Liver (tissue), 9 donors: ENCODE data around the gene SGMS1. TPM values are rescaled to one million over a fixed set of nuclear protein-coding genes. Genes with fewer than 3 reads are reported as not detected.

Experiments used
- DNase-seq: peaks from one replicate; pipeline ENCODE4 v3.0.0-alpha.2; 2017; ENCODE audit warnings: low spot score
- H3K27ac ChIP-seq, 2 donors: one replicate each; pipeline ENCODE4 v1.7.0; 2013; ENCODE audit warnings: inconsistent platforms in 2 of 2, low read length in 2 of 2, control low read depth in 1 of 2, low read depth in 1 of 2, mild to moderate bottlenecking in 1 of 2
- H3K27me3 ChIP-seq, 4 donors: one replicate each; pipeline versions ENCODE4 v1.6.1 to v1.7.0; 2013; ENCODE audit warnings: low read length in 3 of 4, inconsistent platforms in 1 of 4, mild to moderate bottlenecking in 1 of 4, moderate library complexity in 1 of 4; ENCODE audit not compliant: control insufficient read depth in 4 of 4, insufficient read depth in 4 of 4
- H3K36me3 ChIP-seq, 4 donors: one replicate each; pipeline versions ENCODE4 v1.6.1 to v1.7.0; 2013; ENCODE audit warnings: low read length in 3 of 4, mild to moderate bottlenecking in 3 of 4, low read depth in 1 of 4, moderate library complexity in 1 of 4; ENCODE audit not compliant: control insufficient read depth in 4 of 4, insufficient read depth in 3 of 4
- H3K4me1 ChIP-seq, 4 donors: one replicate each; pipeline versions ENCODE4 v1.6.1 to v1.7.0; 2013; ENCODE audit warnings: low read length in 3 of 4, mild to moderate bottlenecking in 3 of 4, moderate library complexity in 1 of 4; ENCODE audit not compliant: control insufficient read depth in 4 of 4, insufficient read depth in 4 of 4
- H3K4me3 ChIP-seq, 3 donors: one replicate each; pipeline versions ENCODE4 v1.6.1 to v1.7.0; 2013; ENCODE audit warnings: low read length in 3 of 3, control low read depth in 1 of 3, low read depth in 1 of 3, mild to moderate bottlenecking in 1 of 3
- H3K9ac ChIP-seq, 2 donors: one replicate each; pipeline ENCODE4 v1.7.0; 2013; ENCODE audit warnings: low read length in 2 of 2, mild to moderate bottlenecking in 2 of 2, moderate library complexity in 2 of 2, control low read depth in 1 of 2, low read depth in 1 of 2
- H3K9me3 ChIP-seq, 4 donors: one replicate each; pipeline versions ENCODE4 v1.6.1 to v1.7.0; 2013; ENCODE audit warnings: low read length in 3 of 4; ENCODE audit not compliant: control insufficient read depth in 4 of 4
- EGR1 ChIP-seq, 2 donors: IDR thresholded peaks; 2 replicates each; pipeline ENCODE4 v1.6.1; 2016 to 2018; ENCODE audit warnings: antibody characterized with exemption in 2 of 2, low read depth in 2 of 2
- FOXA1 ChIP-seq: IDR thresholded peaks from 2 replicates; pipeline ENCODE4 v1.6.1; 2016; ENCODE audit warnings: antibody characterized with exemption
- FOXA2 ChIP-seq: IDR thresholded peaks from 2 replicates; pipeline ENCODE4 v1.6.1; 2016; ENCODE audit warnings: antibody characterized with exemption
- GABPA ChIP-seq, 2 donors: IDR thresholded peaks in 1 of 2; conservative IDR thresholded peaks in 1 of 2; 2 replicates each; pipeline ENCODE4 v1.6.1; 2016; ENCODE audit warnings: antibody characterized with exemption in 2 of 2, mild to moderate bottlenecking in 1 of 2, moderate library complexity in 1 of 2
- HNF4A ChIP-seq, 2 donors: conservative IDR thresholded peaks; 2 replicates each; pipeline ENCODE4 v1.6.1; 2016; ENCODE audit warnings: antibody characterized with exemption in 2 of 2, mild to moderate bottlenecking in 2 of 2
- HNF4G ChIP-seq: IDR thresholded peaks from 2 replicates; pipeline ENCODE4 v1.6.1; 2016; ENCODE audit warnings: antibody characterized with exemption
- JUND ChIP-seq, 2 donors: IDR thresholded peaks; 2 replicates each; pipeline ENCODE4 v1.6.1; 2016; ENCODE audit warnings: antibody characterized with exemption in 2 of 2
- NR2F2 ChIP-seq: IDR thresholded peaks from 2 replicates; pipeline ENCODE4 v1.6.1; 2016; ENCODE audit warnings: antibody characterized with exemption
- RAD21 ChIP-seq, 2 donors: IDR thresholded peaks; 2 replicates each; pipeline ENCODE4 v1.6.1; 2016; ENCODE audit warnings: antibody characterized with exemption in 2 of 2, mild to moderate bottlenecking in 2 of 2
- RXRA ChIP-seq, 2 donors: IDR thresholded peaks; 2 replicates each; pipeline ENCODE4 v1.6.1; 2017 to 2018; ENCODE audit warnings: antibody characterized with exemption in 2 of 2, mild to moderate bottlenecking in 1 of 2
- SP1 ChIP-seq: IDR thresholded peaks from 2 replicates; pipeline ENCODE4 v1.6.1; 2018; ENCODE audit warnings: antibody characterized with exemption, mild to moderate bottlenecking
- TAF1 ChIP-seq: conservative IDR thresholded peaks from 2 replicates; pipeline ENCODE4 v1.6.1; 2016; ENCODE audit warnings: antibody characterized with exemption, mild to moderate bottlenecking
- YY1 ChIP-seq: IDR thresholded peaks from 2 replicates; pipeline ENCODE4 v1.6.1; 2016; ENCODE audit warnings: antibody characterized with exemption, mild to moderate bottlenecking
- whole genome bisulfite sequencing: extraction: QIAGEN DNeasy Blood & Tissue Kit; methylation state at CpG from one replicate; pipeline ENCODE4 v1.1.7; 2013; 5-methylcytosine and 5-hydroxymethylcytosine counted together
- polyA plus RNA-seq, 2 donors: library from polyadenylated mRNA; stranded (reverse) in 1 of 2; unstranded in 1 of 2; fragments of 200-250 nt in 1 of 2; fragments of >200 nt in 1 of 2; fragmentation: Nextera tagmentation in 1 of 2; extraction: Ambion mirVana in 1 of 2; gene quantifications; one replicate each; pipeline versions ENCODE4 v1.2.1 to v1.2.3, GENCODE V29; 2013 to 2015
- total RNA-seq, 2 donors: library from RNA; depleted of rRNA; stranded (reverse); fragments of >200 nt; gene quantifications; one replicate each; pipeline ENCODE4 v1.2.3, GENCODE V29; 2014
- TF ChIP-seq, protein P1 (sequence below): IDR thresholded peaks from 2 replicates; pipeline ENCODE4 v1.6.1; 2016; ENCODE audit warnings: antibody characterized with exemption
- TF ChIP-seq, protein P2 (sequence below): IDR thresholded peaks from 2 replicates; pipeline ENCODE4 v1.6.1; 2016; ENCODE audit warnings: antibody characterized with exemption
- TF ChIP-seq, protein P3 (sequence below): fragments of 150-350 bp; IDR thresholded peaks from 2 replicates; pipeline ENCODE4 v1.5.1; 2017; ENCODE audit warnings: improper control_type of control experiment, low read depth, low read length; ENCODE audit not compliant: missing input control
- TF ChIP-seq, protein P4 (sequence below): IDR thresholded peaks from 2 replicates; pipeline ENCODE4 v1.6.1; 2016; ENCODE audit warnings: antibody characterized with exemption
- TF ChIP-seq, protein P5 (sequence below): IDR thresholded peaks from 2 replicates; pipeline ENCODE4 v1.6.1; 2016; ENCODE audit warnings: antibody characterized with exemption, mild to moderate bottlenecking
- donor health status: healthy.
- donor health status: healthy.
- donor health status: healthy.
- donor health status: healthy.
- donor health status: healthy.

SGMS1 gene
- total and polyA plus RNA-seq, 4 donors: 6.8 to 98.2 (median 21.1) TPM

DNA sequence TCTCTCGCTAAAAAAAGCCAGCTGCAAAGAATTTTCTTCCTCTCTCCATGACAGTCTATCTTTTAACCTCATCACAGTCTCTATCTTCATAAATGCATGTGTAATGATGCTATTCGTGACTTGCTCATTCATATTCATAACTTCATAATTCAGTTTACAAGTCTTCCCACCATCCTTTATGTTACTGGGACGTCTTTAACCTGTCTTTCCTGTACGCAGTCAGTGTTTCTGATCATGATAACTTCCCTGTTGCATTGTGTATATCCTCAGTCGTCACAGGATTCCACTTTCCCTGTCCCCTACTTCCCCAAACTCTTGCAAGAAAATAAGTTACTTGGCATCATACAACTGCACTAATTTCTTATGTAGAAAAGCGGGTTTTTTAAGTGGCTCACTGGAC lies 206.9 kb downstream of the SGMS1 start (continued):
- TF ChIP-seq, protein P1, sequence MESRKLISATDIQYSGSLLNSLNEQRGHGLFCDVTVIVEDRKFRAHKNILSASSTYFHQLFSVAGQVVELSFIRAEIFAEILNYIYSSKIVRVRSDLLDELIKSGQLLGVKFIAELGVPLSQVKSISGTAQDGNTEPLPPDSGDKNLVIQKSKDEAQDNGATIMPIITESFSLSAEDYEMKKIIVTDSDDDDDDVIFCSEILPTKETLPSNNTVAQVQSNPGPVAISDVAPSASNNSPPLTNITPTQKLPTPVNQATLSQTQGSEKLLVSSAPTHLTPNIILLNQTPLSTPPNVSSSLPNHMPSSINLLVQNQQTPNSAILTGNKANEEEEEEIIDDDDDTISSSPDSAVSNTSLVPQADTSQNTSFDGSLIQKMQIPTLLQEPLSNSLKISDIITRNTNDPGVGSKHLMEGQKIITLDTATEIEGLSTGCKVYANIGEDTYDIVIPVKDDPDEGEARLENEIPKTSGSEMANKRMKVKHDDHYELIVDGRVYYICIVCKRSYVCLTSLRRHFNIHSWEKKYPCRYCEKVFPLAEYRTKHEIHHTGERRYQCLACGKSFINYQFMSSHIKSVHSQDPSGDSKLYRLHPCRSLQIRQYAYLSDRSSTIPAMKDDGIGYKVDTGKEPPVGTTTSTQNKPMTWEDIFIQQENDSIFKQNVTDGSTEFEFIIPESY: no peak
- TF ChIP-seq HNF4A (conservative IDR thresholded peaks at IDR 0.05) (no peak), HNF4G (no peak)
- TF ChIP-seq, protein P2, sequence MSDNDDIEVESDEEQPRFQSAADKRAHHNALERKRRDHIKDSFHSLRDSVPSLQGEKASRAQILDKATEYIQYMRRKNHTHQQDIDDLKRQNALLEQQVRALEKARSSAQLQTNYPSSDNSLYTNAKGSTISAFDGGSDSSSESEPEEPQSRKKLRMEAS: no peak

DNA sequence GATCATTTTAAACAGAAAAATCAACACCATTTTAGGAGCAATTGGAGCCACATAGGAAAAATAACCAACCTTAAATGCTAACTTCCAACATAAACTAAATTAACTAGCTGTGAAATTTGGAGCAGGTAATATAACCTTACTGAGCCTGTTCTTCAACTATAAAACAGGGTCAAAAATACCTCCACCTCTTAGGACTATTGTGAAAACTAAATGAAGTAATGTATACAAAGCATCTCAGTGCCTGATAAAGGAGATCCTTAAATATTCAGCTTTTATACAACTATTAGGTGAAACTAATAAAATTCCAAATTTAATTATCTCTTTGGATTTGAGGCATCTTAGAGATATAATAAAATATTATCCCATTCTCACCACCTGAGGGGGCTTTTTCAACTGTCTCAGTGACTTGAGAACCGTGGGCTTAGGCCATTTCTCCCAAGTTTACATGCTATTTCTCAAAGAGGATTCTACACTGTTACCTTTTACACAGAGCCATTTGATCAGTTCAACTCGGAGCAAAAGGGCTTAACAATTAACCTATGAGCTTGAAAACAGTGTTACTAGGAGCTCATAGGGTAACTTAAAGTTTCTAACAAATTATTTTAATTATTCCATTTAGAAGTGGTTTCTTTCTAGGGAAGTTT lies 207.5 kb downstream of the SGMS1 start:
- peak overlapping the region; percentile 45 to 60 for H3K27ac ChIP-seq
- no peaks in the 10 kb centered on the region for H3K9me3 ChIP-seq
- H3K36me3 ChIP-seq: no peaks in the 10 kb centered on the region
- no peak for DNase-seq
- H3K27me3 ChIP-seq: no peaks in the 10 kb centered on the region
- peak overlapping the region; percentile 56 to 68 for H3K9ac ChIP-seq
- WGBS: 22% methylated on average over 2 of the region's 2 CpGs
- peaks cover 1 to 48% (median 33%) of the 10 kb centered on the region in 4 donors for H3K4me1 ChIP-seq
- no peak for TF ChIP-seq JUND (IDR thresholded peaks at IDR 0.05)
- peak in 1 of 2 donors; percentile 8 for TF ChIP-seq RAD21 (IDR thresholded peaks at IDR 0.05)
- TF ChIP-seq, protein P2: no peak
- peak in 1 of 2 donors; percentile 15 for TF ChIP-seq RXRA (IDR thresholded peaks at IDR 0.05)
- H3K4me3 ChIP-seq: peak overlapping the region in 2 of 3 donors; percentile 24 to 85

DNA sequence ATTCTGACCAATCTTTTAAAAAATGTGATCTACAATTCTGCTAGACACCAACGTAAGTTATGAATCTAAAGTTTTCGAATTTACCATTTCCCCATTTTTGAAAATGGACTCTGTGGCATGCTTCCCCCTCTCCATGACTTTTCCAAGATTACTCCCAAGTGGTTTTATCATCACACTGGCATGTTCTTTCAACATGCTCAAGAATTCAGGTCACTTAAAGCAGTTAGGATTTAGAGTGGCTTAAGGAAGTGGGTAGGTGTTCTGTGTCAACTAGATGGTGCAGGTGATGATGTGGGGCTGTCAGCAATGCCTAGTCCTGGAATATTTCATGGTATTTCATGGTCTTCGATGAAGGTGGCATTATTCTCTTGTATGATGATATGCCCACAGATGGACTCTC lies 208.5 kb downstream of the SGMS1 start:
- H3K27ac ChIP-seq: no peak overlapping the region
- TF ChIP-seq, protein P3, sequence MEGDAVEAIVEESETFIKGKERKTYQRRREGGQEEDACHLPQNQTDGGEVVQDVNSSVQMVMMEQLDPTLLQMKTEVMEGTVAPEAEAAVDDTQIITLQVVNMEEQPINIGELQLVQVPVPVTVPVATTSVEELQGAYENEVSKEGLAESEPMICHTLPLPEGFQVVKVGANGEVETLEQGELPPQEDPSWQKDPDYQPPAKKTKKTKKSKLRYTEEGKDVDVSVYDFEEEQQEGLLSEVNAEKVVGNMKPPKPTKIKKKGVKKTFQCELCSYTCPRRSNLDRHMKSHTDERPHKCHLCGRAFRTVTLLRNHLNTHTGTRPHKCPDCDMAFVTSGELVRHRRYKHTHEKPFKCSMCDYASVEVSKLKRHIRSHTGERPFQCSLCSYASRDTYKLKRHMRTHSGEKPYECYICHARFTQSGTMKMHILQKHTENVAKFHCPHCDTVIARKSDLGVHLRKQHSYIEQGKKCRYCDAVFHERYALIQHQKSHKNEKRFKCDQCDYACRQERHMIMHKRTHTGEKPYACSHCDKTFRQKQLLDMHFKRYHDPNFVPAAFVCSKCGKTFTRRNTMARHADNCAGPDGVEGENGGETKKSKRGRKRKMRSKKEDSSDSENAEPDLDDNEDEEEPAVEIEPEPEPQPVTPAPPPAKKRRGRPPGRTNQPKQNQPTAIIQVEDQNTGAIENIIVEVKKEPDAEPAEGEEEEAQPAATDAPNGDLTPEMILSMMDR: no peak
- no peak for TF ChIP-seq SP1
- TF ChIP-seq JUND (IDR thresholded peaks at IDR 0.05): no peak
- TF ChIP-seq, protein P4, sequence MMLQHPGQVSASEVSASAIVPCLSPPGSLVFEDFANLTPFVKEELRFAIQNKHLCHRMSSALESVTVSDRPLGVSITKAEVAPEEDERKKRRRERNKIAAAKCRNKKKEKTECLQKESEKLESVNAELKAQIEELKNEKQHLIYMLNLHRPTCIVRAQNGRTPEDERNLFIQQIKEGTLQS: no peak
- no peak for TF ChIP-seq FOXA2
- no peak for TF ChIP-seq HNF4A (conservative IDR thresholded peaks at IDR 0.05)
- TF ChIP-seq NR2F2: no peak
- no peak for TF ChIP-seq RXRA (IDR thresholded peaks at IDR 0.05)
- TF ChIP-seq, protein P2: no peak
- TF ChIP-seq, protein P1: no peak
- no peak for TF ChIP-seq HNF4G
- TF ChIP-seq YY1: no peak
- no peak for TF ChIP-seq FOXA1
- TF ChIP-seq, protein P5, sequence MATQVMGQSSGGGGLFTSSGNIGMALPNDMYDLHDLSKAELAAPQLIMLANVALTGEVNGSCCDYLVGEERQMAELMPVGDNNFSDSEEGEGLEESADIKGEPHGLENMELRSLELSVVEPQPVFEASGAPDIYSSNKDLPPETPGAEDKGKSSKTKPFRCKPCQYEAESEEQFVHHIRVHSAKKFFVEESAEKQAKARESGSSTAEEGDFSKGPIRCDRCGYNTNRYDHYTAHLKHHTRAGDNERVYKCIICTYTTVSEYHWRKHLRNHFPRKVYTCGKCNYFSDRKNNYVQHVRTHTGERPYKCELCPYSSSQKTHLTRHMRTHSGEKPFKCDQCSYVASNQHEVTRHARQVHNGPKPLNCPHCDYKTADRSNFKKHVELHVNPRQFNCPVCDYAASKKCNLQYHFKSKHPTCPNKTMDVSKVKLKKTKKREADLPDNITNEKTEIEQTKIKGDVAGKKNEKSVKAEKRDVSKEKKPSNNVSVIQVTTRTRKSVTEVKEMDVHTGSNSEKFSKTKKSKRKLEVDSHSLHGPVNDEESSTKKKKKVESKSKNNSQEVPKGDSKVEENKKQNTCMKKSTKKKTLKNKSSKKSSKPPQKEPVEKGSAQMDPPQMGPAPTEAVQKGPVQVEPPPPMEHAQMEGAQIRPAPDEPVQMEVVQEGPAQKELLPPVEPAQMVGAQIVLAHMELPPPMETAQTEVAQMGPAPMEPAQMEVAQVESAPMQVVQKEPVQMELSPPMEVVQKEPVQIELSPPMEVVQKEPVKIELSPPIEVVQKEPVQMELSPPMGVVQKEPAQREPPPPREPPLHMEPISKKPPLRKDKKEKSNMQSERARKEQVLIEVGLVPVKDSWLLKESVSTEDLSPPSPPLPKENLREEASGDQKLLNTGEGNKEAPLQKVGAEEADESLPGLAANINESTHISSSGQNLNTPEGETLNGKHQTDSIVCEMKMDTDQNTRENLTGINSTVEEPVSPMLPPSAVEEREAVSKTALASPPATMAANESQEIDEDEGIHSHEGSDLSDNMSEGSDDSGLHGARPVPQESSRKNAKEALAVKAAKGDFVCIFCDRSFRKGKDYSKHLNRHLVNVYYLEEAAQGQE: no peak
- TF ChIP-seq EGR1 (IDR thresholded peaks at IDR 0.05; ENCODE audit: low read depth in 2 of 2): no peak
- TF ChIP-seq GABPA (IDR thresholded peaks at IDR 0.05 in 1 of 2, conservative IDR thresholded peaks at IDR 0.05 in 1 of 2): no peak
- no peak for TF ChIP-seq RAD21 (IDR thresholded peaks at IDR 0.05)
- TF ChIP-seq TAF1: no peak
- 95% methylated on average over 3 of the region's 3 CpGs for WGBS
- no peaks in the 10 kb centered on the region for H3K9me3 ChIP-seq
- DNase-seq: no peak
- peaks cover 1 to 48% (median 33%) of the 10 kb centered on the region in 4 donors for H3K4me1 ChIP-seq
- H3K4me3 ChIP-seq: peak overlapping the region in 1 of 3 donors; percentile 15
- H3K36me3 ChIP-seq: no peaks in the 10 kb centered on the region
- no peak overlapping the region for H3K9ac ChIP-seq
- H3K27me3 ChIP-seq: no peaks in the 10 kb centered on the region
